CD14-positive monocyte (primary cell): Measurements from ENCODE around the gene ACTN4. TPM values are rescaled to one million over a fixed set of nuclear protein-coding genes. Genes with fewer than 3 reads are reported as not detected.
A peak's percentile ranks its signal among the peaks of the same experiment; 100 is the strongest.

Source experiments
- DNase-seq, 3 donors: peaks; one replicate each; pipeline ENCODE4 v3.0.0-alpha.2; 2011 to 2022
- H2AFZ ChIP-seq: 2 replicates; pipeline ENCODE4 v1.6.0; 2012; ENCODE audit warnings: mild to moderate bottlenecking, low read depth, low read length, inconsistent platforms; ENCODE audit not compliant: insufficient read depth, poor library complexity, severe bottlenecking
- H3K27ac ChIP-seq, 2 donors: 1 replicate in 1 of 2; 2 replicates in 1 of 2; pipeline ENCODE4 v1.5.1; 2012 to 2013; ENCODE audit warnings: low read length in 2 of 2, control low read depth in 1 of 2, inconsistent platforms in 1 of 2, low read depth in 1 of 2, mild to moderate bottlenecking in 1 of 2
- H3K27me3 ChIP-seq, 2 donors: one replicate each; pipeline versions ENCODE4 v1.6.0 to v1.6.1; 2011 to 2013; ENCODE audit warnings: low read length in 2 of 2; ENCODE audit not compliant: control insufficient read depth in 2 of 2, insufficient read depth in 2 of 2
- H3K36me3 ChIP-seq, 2 donors: replicated peaks in 1 of 2; 1 replicate in 1 of 2; 2 replicates in 1 of 2; pipeline versions ENCODE4 v1.5.1 to v1.6.1; 2012 to 2013; ENCODE audit warnings: low read length in 2 of 2, control low read depth in 1 of 2, inconsistent platforms in 1 of 2, mild to moderate bottlenecking in 1 of 2; ENCODE audit not compliant: insufficient read depth in 2 of 2, control insufficient read depth in 1 of 2
- H3K4me1 ChIP-seq, 2 donors: 1 replicate in 1 of 2; 2 replicates in 1 of 2; pipeline versions ENCODE4 v1.5.1 to v1.6.1; 2012 to 2013; ENCODE audit warnings: low read length in 2 of 2, control low read depth in 1 of 2, inconsistent platforms in 1 of 2, mild to moderate bottlenecking in 1 of 2, moderate library complexity in 1 of 2; ENCODE audit not compliant: insufficient read depth in 2 of 2, control insufficient read depth in 1 of 2
- H3K4me2 ChIP-seq: replicated peaks from 2 replicates; pipeline ENCODE3; 2012; ENCODE audit warnings: low read length, moderate library complexity, mild to moderate bottlenecking; ENCODE audit not compliant: poor library complexity, severe bottlenecking; ENCODE audit errors: extremely low read depth
- H3K4me3 ChIP-seq, 3 experiments: fragments of 200-600 bp in 1 of 3; sonication (generic) in 1 of 3; replicated peaks in 1 of 3; 1 replicate in 2 of 3; 2 replicates in 1 of 3; pipeline ENCODE4 v1.5.1; 2011 to 2013; ENCODE audit warnings: low read length in 3 of 3, mild to moderate bottlenecking in 3 of 3, control low read depth in 2 of 3, low read depth in 2 of 3, inconsistent platforms in 1 of 3, moderate library complexity in 1 of 3
- H3K79me2 ChIP-seq: 2 replicates; pipeline ENCODE4 v1.6.0; 2012; ENCODE audit warnings: mild to moderate bottlenecking, control low read depth, inconsistent platforms, low read length, moderate library complexity; ENCODE audit not compliant: insufficient read depth
- H3K9ac ChIP-seq: 2 replicates; pipeline ENCODE4 v1.6.0; 2017; ENCODE audit warnings: low read length, mild to moderate bottlenecking; ENCODE audit not compliant: insufficient read depth, poor library complexity, severe bottlenecking
- H3K9me3 ChIP-seq, 2 donors: replicated peaks in 1 of 2; 1 replicate in 1 of 2; 2 replicates in 1 of 2; pipeline versions ENCODE4 v1.5.1 to v1.6.1; 2012 to 2013; ENCODE audit warnings: low read length in 2 of 2, control low read depth in 1 of 2; ENCODE audit not compliant: control insufficient read depth in 1 of 2, insufficient read depth in 1 of 2
- H4K20me1 ChIP-seq: 2 replicates; pipeline ENCODE4 v1.6.0; 2012; ENCODE audit warnings: mild to moderate bottlenecking, low read length, control low read depth, moderate library complexity; ENCODE audit not compliant: insufficient read depth
- H3K27ac Mint-ChIP-seq, 7 donors: one replicate each; pipeline ENCODE4 v1.8.0; 2020; ENCODE audit warnings: mild to moderate bottlenecking in 7 of 7, mixed read lengths in 7 of 7, moderate library complexity in 6 of 7, inconsistent platforms in 2 of 7
- H3K27me3 Mint-ChIP-seq, 3 donors: one replicate each; pipeline ENCODE4 v1.8.0; 2021 to 2022; ENCODE audit warnings: low read depth in 3 of 3, mild to moderate bottlenecking in 3 of 3, mixed read lengths in 3 of 3, moderate library complexity in 3 of 3, inconsistent platforms in 1 of 3
- H3K36me3 Mint-ChIP-seq, 2 donors: one replicate each; pipeline ENCODE4 v1.8.0; 2020; ENCODE audit warnings: mixed read lengths in 2 of 2, inconsistent platforms in 1 of 2, mild to moderate bottlenecking in 1 of 2
- H3K4me1 Mint-ChIP-seq: one replicate; pipeline ENCODE4 v1.8.0; 2020; ENCODE audit warnings: mild to moderate bottlenecking, mixed read lengths
- H3K4me3 Mint-ChIP-seq, 2 donors: one replicate each; pipeline ENCODE4 v1.8.0; 2020; ENCODE audit warnings: mild to moderate bottlenecking in 2 of 2, mixed read lengths in 2 of 2, moderate library complexity in 1 of 2
- H3K9me3 Mint-ChIP-seq, 7 donors: one replicate each; pipeline ENCODE4 v1.8.0; 2020 to 2022; ENCODE audit warnings: mixed read lengths in 7 of 7, mild to moderate bottlenecking in 6 of 7, moderate library complexity in 6 of 7, inconsistent platforms in 2 of 7
- WGBS: methylation state at CpG from one replicate; pipeline ENCODE4 v1.1.5; 2013; ENCODE audit warnings: missing lambda C conversion rate; ENCODE audit not compliant: insufficient coverage; 5-methylcytosine and 5-hydroxymethylcytosine counted together
- intact Hi-C, 2 donors: fragments of 100-400 bp; cut with micrococcal nuclease; formaldehyde crosslinking; loops; one replicate each; pipeline versions ENCODE4 v1.15.0 to v1.15.1; 2023
- polyA plus RNA-seq, 3 donors: library from polyadenylated mRNA; depleted of rRNA in 1 of 3; unstranded in 2 of 3; stranded (reverse) in 1 of 3; fragments of 300-500 nt in 2 of 3; fragments of >200 nt in 1 of 3; fragmentation: Illumina TruSeq in 2 of 3; gene quantifications; 1 replicate in 2 of 3; 2 replicates in 1 of 3; pipeline ENCODE4 v1.2.3, GENCODE V29; 2012 to 2021
- TF ChIP-seq, protein P1 (sequence below): fragments of 200-600 bp; IDR thresholded peaks from one replicate; pipeline ENCODE4 v1.8.0; 2022; ENCODE audit warnings: antibody characterized with exemption, mild to moderate bottlenecking

ACTN4 gene
- polyA plus RNA-seq, 3 donors = 8.4 to 177 (median 16.0) TPM

DNA sequence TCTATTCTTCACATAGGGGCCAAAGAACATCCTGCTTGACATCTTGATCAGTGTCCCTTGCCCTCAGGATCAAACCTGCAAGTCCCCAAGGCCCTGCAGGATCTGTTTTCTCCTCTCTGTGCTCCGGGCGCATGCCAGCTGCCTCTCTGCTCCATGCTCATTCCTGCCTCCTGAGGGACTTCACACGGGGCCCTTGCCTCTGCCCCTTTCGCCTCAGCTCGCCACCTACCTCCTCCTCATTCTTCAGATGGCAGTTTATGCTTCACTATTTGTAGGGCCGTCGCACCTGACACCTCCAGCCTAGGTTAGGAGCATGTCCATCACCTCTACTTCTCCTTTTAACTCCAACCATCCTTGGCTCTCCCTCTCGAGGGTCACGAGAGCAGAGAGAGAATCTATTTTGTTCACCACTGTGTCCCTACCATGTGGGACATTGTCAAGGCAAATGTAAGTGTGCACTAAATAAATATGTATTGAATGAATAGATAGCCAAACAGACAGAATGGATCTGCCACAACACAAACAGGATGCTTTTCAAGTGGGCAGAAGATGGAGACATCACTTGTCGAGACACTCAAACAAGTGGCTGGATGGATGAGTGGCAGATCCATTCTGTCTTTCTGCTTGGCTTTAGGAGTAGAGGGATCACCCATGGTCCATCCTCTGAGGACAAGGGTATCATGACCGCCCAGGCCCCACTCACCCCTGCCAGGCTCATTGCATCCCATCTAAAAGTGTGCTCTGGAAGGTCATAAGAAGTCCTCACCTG, 29.6 kb downstream of the ACTN4 start:
- Histone ChIP-seq H3K9me3 (no peaks in the 10 kb centered on the region), H2AFZ (no peak overlapping the region), H4K20me1 (peaks cover 63% of the 10 kb centered on the region), H3K4me2 (no peak overlapping the region), H3K79me2 (peaks cover 97% of the 10 kb centered on the region), H3K27ac (peak overlapping the region in 1 of 2 donors; percentile 82), H3K9ac (no peak overlapping the region), H3K27me3 (no peaks in the 10 kb centered on the region), H3K4me1 (peaks cover 56 to 71% of the 10 kb centered on the region in 2 donors), H3K36me3 (peaks cover 0 to 22% of the 10 kb centered on the region in 2 donors), H3K4me3 (no peak overlapping the region)
- peaks cover 32 to 42% of the 10 kb centered on the region in 2 donors for H3K36me3 Mint-ChIP-seq
- WGBS = 96% methylated on average over 6 of the region's 11 CpGs
- peak overlapping the region in 5 of 7 donors; percentile 16 to 96 (median 74) for H3K27ac Mint-ChIP-seq
- DNase-seq = no peak
- TF ChIP-seq, protein P1, sequence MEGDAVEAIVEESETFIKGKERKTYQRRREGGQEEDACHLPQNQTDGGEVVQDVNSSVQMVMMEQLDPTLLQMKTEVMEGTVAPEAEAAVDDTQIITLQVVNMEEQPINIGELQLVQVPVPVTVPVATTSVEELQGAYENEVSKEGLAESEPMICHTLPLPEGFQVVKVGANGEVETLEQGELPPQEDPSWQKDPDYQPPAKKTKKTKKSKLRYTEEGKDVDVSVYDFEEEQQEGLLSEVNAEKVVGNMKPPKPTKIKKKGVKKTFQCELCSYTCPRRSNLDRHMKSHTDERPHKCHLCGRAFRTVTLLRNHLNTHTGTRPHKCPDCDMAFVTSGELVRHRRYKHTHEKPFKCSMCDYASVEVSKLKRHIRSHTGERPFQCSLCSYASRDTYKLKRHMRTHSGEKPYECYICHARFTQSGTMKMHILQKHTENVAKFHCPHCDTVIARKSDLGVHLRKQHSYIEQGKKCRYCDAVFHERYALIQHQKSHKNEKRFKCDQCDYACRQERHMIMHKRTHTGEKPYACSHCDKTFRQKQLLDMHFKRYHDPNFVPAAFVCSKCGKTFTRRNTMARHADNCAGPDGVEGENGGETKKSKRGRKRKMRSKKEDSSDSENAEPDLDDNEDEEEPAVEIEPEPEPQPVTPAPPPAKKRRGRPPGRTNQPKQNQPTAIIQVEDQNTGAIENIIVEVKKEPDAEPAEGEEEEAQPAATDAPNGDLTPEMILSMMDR = no peak
- intact Hi-C loops = no loop called here
- no peaks in the 10 kb centered on the region for H3K9me3 Mint-ChIP-seq
- H3K4me1 Mint-ChIP-seq = peaks cover 77% of the 10 kb centered on the region
- peaks cover 0 to 1% (median 0%) of the 10 kb centered on the region in 3 donors for H3K27me3 Mint-ChIP-seq
- no peak overlapping the region for H3K4me3 Mint-ChIP-seq

DNA sequence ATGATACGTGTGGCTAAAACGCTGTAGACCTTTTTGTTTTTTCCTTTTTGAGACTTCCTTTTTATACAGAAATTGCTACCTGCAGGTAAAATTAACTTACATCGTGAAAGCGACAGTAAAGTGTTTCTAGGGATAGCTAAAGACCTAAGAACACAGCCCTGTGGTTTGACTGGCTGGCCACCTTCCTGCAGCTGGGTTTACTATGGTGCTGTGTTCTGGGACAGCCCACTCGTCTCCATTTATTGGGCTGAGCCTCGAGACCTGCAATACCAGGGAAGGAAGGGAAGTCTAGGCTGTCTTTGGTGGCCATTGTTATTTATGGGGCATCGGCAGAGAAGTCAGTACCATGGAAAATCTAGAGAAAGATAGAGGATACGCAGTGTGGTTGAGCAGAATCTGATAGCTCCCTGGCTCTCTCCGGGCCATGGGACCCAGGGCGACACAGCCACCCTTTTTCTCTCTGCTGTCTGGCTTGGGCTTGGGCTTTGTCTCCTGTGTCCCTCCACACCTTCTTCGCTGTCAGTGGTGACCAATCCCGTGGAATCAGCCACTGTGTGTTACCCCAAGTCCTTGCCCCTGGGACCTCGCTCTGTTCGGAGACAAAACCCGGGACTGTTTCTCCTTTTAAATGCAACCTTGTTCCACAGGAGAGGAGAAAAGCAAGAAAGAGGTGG, 30.9 kb downstream of the ACTN4 start:
- Histone ChIP-seq H3K9me3 (no peaks in the 10 kb centered on the region), H3K4me2 (no peak overlapping the region), H3K79me2 (peaks cover 97% of the 10 kb centered on the region), H3K27me3 (no peaks in the 10 kb centered on the region), H2AFZ (no peak overlapping the region), H3K4me1 (peaks cover 69 to 84% of the 10 kb centered on the region in 2 donors), H3K9ac (no peak overlapping the region), H3K4me3 (no peak overlapping the region), H4K20me1 (peaks cover 63% of the 10 kb centered on the region), H3K36me3 (peaks cover 0 to 22% of the 10 kb centered on the region in 2 donors), H3K27ac (peak overlapping the region in 1 of 2 donors; percentile 66)
- intact Hi-C loops = no loop called here
- Mint-ChIP-seq H3K4me1 (peaks cover 90% of the 10 kb centered on the region), H3K9me3 (no peaks in the 10 kb centered on the region), H3K36me3 (peaks cover 37 to 40% of the 10 kb centered on the region in 2 donors), H3K27me3 (peaks cover 0 to 1% (median 0%) of the 10 kb centered on the region in 3 donors), H3K4me3 (peak overlapping the region in 1 of 2 donors; percentile 25), H3K27ac (peak overlapping the region; percentile 37 to 96 (median 85))
- 67% methylated on average over 8 of the region's 15 CpGs for WGBS
- TF ChIP-seq, protein P1 = no peak
- DNase-seq = no peak
